ENCODE results near the gene DNAJB6. TPM values are rescaled to one million over a fixed set of nuclear protein-coding genes. Genes with fewer than 3 reads are reported as not detected.

DNAJB6 gene
- total and polyA plus RNA-seq, 2 donors (not counting 3 experiments of a cell fraction or from before 2014, with no cell fraction given), result 69.6 to 135 TPM

DNA sequence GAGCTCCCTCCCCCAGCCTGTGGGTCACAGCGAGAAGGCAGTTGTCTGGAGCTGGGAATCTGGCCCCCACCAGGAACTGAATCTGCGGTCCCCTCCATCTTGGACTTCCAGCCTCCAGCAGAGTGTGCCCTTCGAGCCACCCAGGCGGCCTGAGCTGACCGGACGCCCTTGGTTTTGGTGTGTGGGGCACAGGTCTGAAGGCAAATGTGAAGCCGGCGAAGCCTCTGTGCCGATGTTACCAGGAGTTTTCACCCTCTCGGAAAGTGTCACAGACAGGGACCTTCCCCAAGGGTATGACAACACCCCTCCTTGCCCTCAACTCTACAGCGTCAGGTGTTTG is 109.1 kb downstream of the DNAJB6 start:
- H2AFZ ChIP-seq (ENCODE audit: low read depth, low read length), result no peak overlapping the region
- no peaks in the 10 kb centered on the region for H3K79me2 ChIP-seq (ENCODE audit: control insufficient read depth, insufficient read depth, low read length)
- no peak for DNase-seq (ENCODE audit: low read depth, low spot score)
- H4K20me1 ChIP-seq (replicated peaks; ENCODE audit: control insufficient read depth, extremely low read depth, insufficient read depth, low read length), result no peaks in the 10 kb centered on the region
- FAIRE-seq, result no peak
- dilution Hi-C loops (cut with MboI; ENCODE audit: extremely low pct_ligation_motif_present, low sequenced_read_pairs) (no loop called here), intact Hi-C loops (cut with micrococcal nuclease) (no loop called here)
- ChIA-PET CTCF (no interaction called here), POLR2A (no interaction called here)
- H3K4me2 ChIP-seq (ENCODE audit: insufficient read depth, low read length), result no peak overlapping the region
- H3K27ac ChIP-seq (ENCODE audit: insufficient read depth, low read depth, low read length), result no peak overlapping the region
- H3K9me3 ChIP-seq (replicated peaks; ENCODE audit: control insufficient read depth, insufficient read depth, low read length), result no peaks in the 10 kb centered on the region
- TF ChIP-seq, protein P1, sequence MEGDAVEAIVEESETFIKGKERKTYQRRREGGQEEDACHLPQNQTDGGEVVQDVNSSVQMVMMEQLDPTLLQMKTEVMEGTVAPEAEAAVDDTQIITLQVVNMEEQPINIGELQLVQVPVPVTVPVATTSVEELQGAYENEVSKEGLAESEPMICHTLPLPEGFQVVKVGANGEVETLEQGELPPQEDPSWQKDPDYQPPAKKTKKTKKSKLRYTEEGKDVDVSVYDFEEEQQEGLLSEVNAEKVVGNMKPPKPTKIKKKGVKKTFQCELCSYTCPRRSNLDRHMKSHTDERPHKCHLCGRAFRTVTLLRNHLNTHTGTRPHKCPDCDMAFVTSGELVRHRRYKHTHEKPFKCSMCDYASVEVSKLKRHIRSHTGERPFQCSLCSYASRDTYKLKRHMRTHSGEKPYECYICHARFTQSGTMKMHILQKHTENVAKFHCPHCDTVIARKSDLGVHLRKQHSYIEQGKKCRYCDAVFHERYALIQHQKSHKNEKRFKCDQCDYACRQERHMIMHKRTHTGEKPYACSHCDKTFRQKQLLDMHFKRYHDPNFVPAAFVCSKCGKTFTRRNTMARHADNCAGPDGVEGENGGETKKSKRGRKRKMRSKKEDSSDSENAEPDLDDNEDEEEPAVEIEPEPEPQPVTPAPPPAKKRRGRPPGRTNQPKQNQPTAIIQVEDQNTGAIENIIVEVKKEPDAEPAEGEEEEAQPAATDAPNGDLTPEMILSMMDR (IDR thresholded peaks at IDR 0.05; ENCODE audit: extremely low read depth in 1 of 2, insufficient read depth in 1 of 2, low read depth in 1 of 2, low read length in 2 of 2), result no peak
- TF ChIP-seq EZH2 (IDR thresholded peaks at IDR 0.05; ENCODE audit: borderline replicate concordance, low read depth, low read length, severe bottlenecking) (no peak), POLR2AphosphoS5 (IDR thresholded peaks at IDR 0.05; ENCODE audit: insufficient read depth, low read depth, low read length) (no peak)
- H3K36me3 ChIP-seq (ENCODE audit: control insufficient read depth in 2 of 2, extremely low read depth in 1 of 2, insufficient read depth in 2 of 2, low read length in 2 of 2), result no peaks in the 10 kb centered on the region
- no peaks in the 10 kb centered on the region for H3K27me3 ChIP-seq (ENCODE audit: control insufficient read depth in 2 of 2, insufficient read depth in 2 of 2, low read length in 2 of 2)
- no peak overlapping the region for H3K4me3 ChIP-seq (replicated peaks in 1 of 3; ENCODE audit: insufficient read depth in 1 of 3, low read depth in 1 of 3, low read length in 3 of 3)
- no peak overlapping the region for H3K9ac ChIP-seq (replicated peaks; ENCODE audit: extremely low read depth, insufficient read depth, low read length)
- no peaks in the 10 kb centered on the region for H3K4me1 ChIP-seq (ENCODE audit: control insufficient read depth, extremely low read depth, insufficient read depth, low read length)
- no TSS peak for BruUV-seq (replicated peaks)
- H3K9me1 ChIP-seq (replicated peaks; ENCODE audit: control insufficient read depth, extremely low read depth, insufficient read depth, low read length), result no peaks in the 10 kb centered on the region

DNA sequence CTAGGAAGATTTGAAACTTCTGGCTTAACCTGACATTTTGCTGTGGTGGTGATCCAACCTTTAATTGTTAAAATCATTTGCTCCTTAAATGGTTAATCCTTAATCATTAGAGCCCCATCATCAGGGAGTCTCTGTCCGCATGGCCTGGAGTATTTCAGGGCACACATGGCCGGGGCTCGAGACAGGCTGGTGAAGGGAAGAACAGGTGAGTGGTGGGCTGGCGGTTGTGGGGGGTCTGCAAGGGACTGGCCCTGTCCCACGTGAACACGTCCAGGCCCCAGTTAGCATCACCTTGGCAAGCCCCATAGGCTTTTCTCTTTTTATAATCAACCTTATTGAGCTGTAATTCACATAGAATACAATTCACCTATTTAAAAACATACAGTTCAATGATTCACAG is 109.5 kb downstream of the DNAJB6 start:
- Histone ChIP-seq H4K20me1 (replicated peaks; ENCODE audit: control insufficient read depth, extremely low read depth, insufficient read depth, low read length) (no peaks in the 10 kb centered on the region), H3K9ac (replicated peaks; ENCODE audit: extremely low read depth, insufficient read depth, low read length) (no peak overlapping the region), H3K27me3 (ENCODE audit: control insufficient read depth in 2 of 2, insufficient read depth in 2 of 2, low read length in 2 of 2) (no peaks in the 10 kb centered on the region), H3K9me3 (replicated peaks; ENCODE audit: control insufficient read depth, insufficient read depth, low read length) (no peaks in the 10 kb centered on the region), H3K36me3 (ENCODE audit: control insufficient read depth in 2 of 2, extremely low read depth in 1 of 2, insufficient read depth in 2 of 2, low read length in 2 of 2) (no peaks in the 10 kb centered on the region), H3K4me2 (ENCODE audit: insufficient read depth, low read length) (no peak overlapping the region), H3K9me1 (replicated peaks; ENCODE audit: control insufficient read depth, extremely low read depth, insufficient read depth, low read length) (no peaks in the 10 kb centered on the region), H3K79me2 (ENCODE audit: control insufficient read depth, insufficient read depth, low read length) (no peaks in the 10 kb centered on the region), H2AFZ (ENCODE audit: low read depth, low read length) (no peak overlapping the region), H3K27ac (ENCODE audit: insufficient read depth, low read depth, low read length) (no peak overlapping the region), H3K4me1 (ENCODE audit: control insufficient read depth, extremely low read depth, insufficient read depth, low read length) (no peaks in the 10 kb centered on the region), H3K4me3 (replicated peaks in 1 of 3; ENCODE audit: insufficient read depth in 1 of 3, low read depth in 1 of 3, low read length in 3 of 3) (no peak overlapping the region)
- no TSS peak for BruUV-seq (replicated peaks)
- DNase-seq (ENCODE audit: low read depth, low spot score) (no peak), FAIRE-seq (no peak)
- POLR2A ChIA-PET, result no interaction called here
- no peak for TF ChIP-seq JUN (IDR thresholded peaks at IDR 0.05; ENCODE audit: borderline replicate concordance, insufficient read depth, insufficient read length, low read depth)
- TF ChIP-seq, protein P1 (IDR thresholded peaks at IDR 0.05; ENCODE audit: extremely low read depth in 1 of 2, insufficient read depth in 1 of 2, low read depth in 1 of 2, low read length in 2 of 2), result no peak
- no peak for TF ChIP-seq POLR2AphosphoS5 (IDR thresholded peaks at IDR 0.05; ENCODE audit: insufficient read depth, low read depth, low read length)
- TF ChIP-seq, protein P2, sequence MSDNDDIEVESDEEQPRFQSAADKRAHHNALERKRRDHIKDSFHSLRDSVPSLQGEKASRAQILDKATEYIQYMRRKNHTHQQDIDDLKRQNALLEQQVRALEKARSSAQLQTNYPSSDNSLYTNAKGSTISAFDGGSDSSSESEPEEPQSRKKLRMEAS (IDR thresholded peaks at IDR 0.05; ENCODE audit: insufficient read depth, insufficient read length), result no peak
- no peak for TF ChIP-seq POLR2A (IDR thresholded peaks at IDR 0.05; ENCODE audit: low read depth, low read length)
- TF ChIP-seq MYC (IDR thresholded peaks at IDR 0.05; ENCODE audit: low read depth, low read length), result no peak
- TF ChIP-seq FOS (IDR thresholded peaks at IDR 0.05; ENCODE audit: borderline replicate concordance, insufficient read depth, low read length), result no peak
- no peak for TF ChIP-seq GATA2 (IDR thresholded peaks at IDR 0.05; ENCODE audit: insufficient read depth, insufficient read length, low read depth, low read length)
- TF ChIP-seq EZH2 (IDR thresholded peaks at IDR 0.05; ENCODE audit: borderline replicate concordance, low read depth, low read length, severe bottlenecking), result no peak
- CTCF ChIA-PET, result no interaction called here
- dilution Hi-C loops (cut with MboI; ENCODE audit: extremely low pct_ligation_motif_present, low sequenced_read_pairs) (no loop called here), intact Hi-C loops (cut with micrococcal nuclease) (no loop called here)
